Epidermal melanocyte (primary cell): ENCODE results near the gene YES1.
"Not testable (repeated sequence)": the region's sequence is repeated elsewhere in the genome, so short reads cannot be mapped to it uniquely, and the experiment has no call there.

ENCODE experiments used
- DNase-seq: peaks from one replicate; pipeline ENCODE4 v3.0.0; 2011; ENCODE audit warnings: low spot score; ENCODE audit not compliant: insufficient read length

The YES1 gene

DNA sequence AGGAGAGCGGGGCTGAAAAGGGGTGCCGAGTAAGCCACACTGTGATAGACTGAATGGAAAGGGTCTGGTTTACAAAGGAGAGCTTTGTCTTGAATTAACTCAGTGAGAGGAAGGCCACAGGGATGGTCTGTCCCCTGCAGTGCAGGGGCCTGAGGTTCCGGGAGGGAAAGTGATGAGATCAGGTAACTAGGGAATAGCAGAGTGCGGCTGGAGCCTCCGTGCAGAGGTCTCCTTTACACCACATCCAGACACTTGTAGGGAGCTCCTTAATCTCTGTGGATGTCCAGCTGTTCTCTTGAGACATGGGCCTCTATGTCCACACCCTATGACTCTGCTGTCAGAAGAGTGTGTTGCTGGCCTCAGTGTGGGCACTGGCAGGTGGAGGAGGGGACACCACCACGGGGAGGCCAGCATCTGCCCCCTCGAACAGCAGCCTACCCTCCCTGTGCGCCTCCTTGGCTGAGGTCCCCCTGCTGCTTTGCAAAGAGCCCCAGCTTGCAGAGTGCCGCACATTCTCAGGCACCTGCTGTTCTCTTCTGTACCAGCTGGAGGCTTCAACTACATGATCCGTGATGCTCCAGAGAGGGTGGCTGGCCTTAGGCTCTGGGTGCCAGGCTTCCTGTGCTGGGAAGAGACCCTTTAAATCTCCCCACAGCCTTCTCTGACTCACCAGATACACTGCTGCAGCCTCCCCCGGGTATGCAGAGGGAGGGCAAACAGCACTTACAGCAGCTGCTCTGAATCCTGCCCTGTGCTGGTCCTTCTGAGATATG is 125.5 kb downstream of the YES1 start:
- no peak for DNase-seq

DNA sequence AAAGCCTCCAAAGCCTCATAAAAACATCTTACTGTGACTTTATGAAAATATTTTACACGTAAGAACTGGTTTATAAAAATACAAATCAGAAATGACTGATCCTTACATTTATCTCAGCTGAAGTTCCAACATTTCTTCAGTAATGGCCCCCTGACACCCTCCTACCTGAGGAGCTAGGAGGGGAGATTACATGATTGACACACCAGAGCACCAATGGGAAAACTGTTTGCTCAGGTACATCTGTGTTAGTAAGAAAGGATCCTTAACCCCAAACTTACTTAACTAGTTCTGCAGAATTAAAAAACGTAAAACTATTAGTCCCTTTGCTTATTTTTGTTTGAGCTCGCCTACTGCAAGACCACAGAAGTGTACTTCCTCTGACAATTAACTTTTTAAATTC is 126.6 kb downstream of the YES1 start:
- DNase-seq = no peak

DNA sequence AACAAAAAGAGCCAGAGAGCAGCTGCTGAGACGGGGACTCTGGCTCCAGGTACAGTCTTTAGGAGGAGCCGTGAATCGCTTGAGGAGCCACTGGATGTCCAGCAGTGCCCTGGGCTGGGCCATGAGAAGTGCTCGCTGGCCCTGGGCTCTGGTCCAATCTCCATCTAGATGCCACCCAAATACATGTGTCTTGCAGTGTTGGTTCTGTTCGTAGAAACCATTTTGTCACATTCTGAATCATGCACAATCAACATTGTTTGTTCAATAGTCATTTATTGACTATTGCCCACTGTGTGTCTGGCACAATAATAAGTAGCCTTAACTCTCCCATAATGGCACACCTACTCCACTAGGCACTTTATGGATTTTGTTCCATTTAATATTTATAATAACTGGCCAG is 128.5 kb downstream of the YES1 start:
- DNase-seq = no peak

DNA sequence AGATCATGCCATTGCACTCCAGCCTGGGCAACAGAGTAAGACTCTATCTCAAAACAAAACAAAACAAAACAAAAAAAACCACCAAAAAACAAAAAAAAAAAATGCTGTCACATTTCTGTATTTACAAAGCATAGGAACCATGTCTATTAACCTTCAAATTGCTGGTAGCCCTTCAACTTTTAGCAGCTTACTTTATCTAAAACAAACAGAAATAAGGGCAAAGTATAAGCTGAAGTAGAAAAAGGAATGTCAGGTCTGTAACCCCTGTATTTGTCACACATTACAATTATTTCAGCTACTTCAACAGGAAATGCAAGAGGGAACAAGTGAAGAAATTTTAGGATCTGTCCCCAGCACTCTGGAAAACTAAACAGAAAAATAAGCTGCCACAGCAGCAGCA is 129.2 kb downstream of the YES1 start:
- no peak for DNase-seq

DNA sequence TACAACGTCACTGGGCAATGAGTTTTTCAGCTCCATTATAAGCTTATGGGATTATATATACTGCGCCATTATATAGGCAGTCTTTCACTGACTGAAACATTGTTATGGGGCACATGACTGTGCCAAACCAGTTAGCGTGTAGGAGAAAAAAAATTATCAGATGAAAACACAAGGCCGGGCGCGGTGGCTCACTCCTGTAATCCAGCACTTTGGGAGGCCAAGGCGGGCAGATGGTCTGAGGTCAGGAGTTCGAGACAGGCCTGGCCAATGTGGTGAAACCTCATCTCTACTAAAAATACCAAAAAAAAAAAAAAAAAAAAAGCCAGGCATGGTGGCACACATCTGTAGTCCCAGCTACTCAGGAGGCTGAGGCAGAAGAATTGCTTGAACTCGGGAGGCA is 129.6 kb downstream of the YES1 start:
- not testable (repeated sequence) for DNase-seq

DNA sequence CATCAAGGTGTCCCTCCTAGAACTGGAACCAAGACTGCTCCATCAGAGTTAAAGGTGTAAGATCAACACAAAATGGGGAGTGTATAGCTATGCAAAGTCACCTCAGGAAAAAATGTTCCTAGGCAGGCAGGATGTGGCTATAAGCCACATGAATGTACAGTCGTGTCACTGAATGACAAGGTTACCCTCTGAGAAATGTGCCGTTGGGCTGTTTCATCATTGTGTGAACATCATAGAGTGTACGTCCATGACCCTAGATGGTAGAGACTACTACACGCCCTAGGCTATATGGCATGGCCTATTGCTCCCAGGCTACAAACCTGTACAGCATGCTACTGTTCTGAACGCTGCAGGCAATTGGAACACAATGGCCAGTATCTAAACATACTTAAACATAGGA is 130.1 kb downstream of the YES1 start:
- DNase-seq = no peak

DNA sequence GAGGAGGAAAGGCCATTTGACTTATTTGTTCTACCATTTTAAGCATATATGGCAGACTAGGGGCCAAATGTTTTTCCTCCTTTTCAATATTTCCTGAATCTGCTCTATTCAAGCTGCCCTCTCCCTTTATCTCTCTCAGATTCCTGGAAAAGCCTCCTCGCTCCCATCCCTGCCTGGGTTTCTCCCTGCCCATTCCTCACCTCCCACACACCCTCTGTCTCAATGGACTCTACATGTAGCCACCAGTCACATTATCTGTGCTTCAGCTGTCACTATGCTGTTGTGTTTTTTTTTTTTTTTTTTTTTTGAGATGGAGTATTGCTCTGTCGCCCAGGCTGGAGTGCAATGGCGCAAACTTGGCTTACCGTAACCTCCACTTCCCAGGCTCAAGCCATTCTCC is 131.7 kb downstream of the YES1 start:
- no peak for DNase-seq

DNA sequence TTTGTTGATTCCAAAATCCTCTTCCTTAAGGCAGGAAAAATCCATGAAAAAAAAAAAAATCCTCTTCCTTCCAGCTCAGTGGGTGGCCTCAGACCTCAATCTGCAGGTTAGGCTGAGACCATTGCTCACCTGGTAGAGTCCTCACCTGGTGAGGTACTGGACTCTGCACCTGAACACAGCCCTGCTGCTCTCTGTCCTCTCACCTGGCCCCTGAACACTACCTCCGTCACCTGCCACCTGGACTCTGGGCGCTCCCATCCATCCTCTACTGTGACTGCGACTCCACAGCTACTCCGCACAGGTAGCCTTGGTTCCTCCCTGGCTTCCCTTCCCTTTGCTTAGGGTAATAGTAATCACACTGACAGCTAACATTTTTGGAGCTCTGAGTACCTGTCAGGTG is 132.5 kb downstream of the YES1 start:
- no peak for DNase-seq

DNA sequence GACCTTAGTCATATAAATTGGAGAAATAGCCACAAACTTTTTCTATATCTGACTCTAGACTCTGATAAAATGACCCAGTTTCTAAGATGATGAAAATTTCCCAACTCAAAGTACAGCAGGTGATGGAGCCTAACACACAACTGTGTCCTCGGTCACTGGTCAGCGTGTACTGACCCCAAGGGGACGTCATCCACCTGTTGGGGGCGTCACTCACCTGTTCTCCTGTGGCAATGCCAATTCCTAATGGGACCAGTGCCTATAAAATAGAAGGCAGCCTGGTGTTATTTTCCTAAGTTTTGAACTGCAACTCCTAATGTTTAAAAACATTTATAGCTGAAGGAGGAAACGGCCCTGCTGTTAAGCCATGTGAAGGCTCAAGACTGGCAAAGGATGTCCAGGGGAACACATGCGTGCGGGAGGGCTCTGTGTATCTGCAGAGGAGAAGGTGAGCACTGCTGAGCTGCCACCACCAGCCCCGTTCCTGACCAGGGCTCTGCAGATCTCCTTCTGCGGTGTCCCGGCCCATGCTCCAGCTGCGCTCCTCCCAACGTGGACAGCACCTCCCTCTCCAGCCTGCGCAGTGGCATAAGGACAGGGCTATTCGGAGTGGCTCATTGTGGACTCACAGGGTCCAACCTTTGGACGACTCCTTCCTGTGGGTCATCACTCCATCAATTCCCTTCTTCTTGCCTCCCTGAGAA is 133.4 kb downstream of the YES1 start:
- DNase-seq = no peak

DNA sequence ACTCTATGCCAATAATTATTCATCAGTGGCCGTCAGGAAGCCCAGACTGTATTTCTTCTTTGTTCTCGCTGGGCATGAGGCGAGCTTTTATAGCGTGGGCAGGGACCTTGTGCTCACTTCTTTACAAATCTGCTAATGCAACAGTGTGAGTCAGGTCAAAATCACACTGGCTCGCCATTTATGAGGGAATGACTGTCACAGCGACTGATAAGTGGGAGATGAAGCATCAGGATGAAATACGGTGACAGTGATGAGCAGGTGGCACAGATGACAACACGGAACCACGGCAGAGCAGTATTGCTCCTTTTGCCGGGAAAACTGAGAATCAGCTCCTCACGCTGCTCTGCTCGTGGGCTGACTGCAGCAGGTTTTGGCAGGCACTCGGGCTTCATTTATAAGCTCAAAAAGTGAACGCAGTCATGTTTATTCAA is 134.1 kb downstream of the YES1 start:
- no peak for DNase-seq

DNA sequence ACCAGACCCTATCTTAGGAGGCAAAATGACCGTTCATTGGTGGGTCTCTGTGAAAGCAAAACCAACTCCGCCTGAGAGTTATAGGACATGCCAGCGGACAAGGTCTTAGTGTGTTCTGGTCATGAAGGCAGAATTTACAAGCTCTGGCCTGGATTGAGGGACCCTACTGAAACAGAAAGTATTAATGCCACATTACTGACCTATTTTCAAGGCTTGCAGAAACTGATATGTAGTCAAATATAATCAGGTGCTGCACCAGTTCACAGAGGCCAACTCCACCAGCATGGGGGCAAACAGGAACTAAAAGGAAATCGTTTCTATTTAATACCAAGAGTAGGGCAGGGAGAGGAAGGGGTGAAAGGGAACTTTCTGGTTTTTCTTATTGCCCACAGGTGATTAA is 134.9 kb downstream of the YES1 start:
- DNase-seq = no peak

DNA sequence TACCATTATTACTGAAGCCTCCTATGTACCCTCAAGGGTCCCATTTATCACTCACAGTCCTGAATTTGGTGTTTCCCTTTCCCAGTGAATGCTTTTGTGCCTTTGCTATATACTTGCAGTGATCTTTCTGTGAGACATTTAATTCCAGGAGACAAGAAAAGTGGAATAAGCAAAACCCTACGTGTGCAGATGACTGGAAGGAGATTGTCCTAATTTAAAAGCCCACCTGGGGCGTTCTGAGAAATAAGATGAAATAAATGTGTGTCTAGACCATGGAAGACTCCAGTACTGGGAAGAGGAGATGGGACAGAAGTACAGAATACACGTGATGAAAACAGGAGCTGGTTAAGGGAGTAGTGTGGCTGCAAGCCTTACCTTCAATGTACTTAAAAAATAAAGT is 135.3 kb downstream of the YES1 start:
- no peak for DNase-seq

DNA sequence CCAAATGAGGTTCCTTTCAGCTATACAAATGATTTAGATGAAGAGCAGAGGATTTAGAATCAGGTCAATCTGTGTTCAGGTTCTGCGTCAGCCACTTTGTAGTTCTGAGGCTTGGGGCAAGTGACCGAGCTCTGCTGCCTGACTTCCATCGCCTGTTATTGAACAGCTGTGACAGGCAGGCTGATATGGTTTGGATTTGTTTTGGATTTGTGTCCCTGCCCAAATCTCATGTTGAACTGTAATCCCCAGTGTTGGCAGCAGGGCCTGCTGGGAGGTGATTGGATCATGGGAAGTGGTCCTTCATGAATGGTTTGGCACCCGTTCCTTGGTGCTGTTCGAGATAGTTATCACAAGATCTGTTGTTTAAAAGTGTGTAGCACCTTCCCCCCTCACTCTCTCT is 136.0 kb downstream of the YES1 start:
- DNase-seq = no peak

DNA sequence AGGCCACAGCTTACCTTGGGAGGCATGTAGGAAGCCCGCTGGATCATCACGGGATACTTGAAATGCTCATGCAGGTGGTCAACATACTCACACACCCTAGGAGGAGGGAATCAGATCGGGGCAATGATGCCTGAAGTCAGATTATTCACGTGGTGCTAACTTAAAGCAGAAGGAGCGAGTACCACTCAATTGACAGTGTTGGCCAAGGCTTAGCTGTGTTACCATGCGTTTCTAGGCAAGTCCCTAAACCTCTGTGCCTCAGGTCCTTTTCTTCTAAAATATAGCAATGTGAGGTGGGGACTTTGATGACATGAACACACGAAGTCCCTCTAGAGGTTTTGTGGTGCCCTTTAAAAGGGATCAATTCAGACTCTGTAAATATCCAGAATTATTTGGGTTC is 136.7 kb downstream of the YES1 start:
- no peak for DNase-seq

DNA sequence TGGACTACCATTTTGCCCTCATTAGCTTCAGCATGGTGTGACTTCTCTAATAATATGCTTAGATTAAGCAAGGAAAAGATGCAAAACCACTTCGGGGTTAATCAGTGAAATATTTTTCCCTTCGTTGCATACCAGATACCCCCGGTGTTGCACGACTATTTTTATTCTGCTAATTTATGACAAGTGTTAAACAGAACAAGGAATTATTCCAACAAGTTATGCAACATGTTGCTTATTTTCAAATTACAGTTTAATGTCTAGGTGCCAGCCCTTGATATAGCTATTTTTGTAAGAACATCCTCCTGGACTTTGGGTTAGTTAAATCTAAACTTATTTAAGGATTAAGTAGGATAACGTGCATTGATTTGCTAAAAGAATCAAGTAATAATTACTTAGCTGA is 138.3 kb downstream of the YES1 start:
- DNase-seq = no peak

DNA sequence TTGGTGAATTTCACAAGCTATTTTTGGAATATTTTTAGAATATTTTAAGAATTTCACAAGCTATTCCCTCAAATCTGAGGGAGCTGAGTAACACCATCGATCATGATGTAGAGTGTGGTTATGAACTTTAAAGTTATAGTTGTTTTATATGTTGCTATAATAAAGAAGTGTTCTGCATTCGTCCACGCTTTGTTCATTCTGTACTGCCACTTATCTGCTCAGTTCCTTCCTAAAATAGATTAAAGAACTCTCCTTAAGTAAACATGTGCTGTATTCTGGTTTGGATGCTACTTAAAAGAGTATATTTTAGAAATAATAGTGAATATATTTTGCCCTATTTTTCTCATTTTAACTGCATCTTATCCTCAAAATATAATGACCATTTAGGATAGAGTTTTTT is 138.7 kb downstream of the YES1 start:
- no peak for DNase-seq
